A673 (cell line): ENCODE measurements around the gene RASL11A. TPM values are rescaled to one million over a fixed set of nuclear protein-coding genes. Genes with fewer than 3 reads are reported as not detected.

Source experiments
- BruUV-seq: library from RNA; stranded (reverse); fragments of 400-500 nt; replicated peaks from 2 replicates; lab custom pipeline; 2021; lab: Mats Ljungman, UMichigan
- CTCF ChIA-PET: fragments of 300-600 bp; sonication (Branson Sonifier 250); formaldehyde crosslinking; loops from one replicate; lab custom pipeline; 2022; ENCODE audit warnings: antibody characterized with exemption; lab: Charles Lee
- POLR2A ChIA-PET: fragments of 300-600 bp; sonication (Branson Sonifier 250); formaldehyde crosslinking; loops from one replicate; lab custom pipeline; 2022; ENCODE audit warnings: antibody characterized with exemption; ENCODE audit not compliant: low non-redundant PET; lab: Charles Lee
- DNase-seq: peaks from one replicate; pipeline ENCODE4 v3.0.0-alpha.2; 2015; ENCODE audit warnings: low spot score
- H3K27ac ChIP-seq: fragments of 200-600 bp; sonication (generic); 2 replicates; pipeline ENCODE4 v1.5.1; 2016; ENCODE audit warnings: mixed run types, low read depth, mild to moderate bottlenecking, mixed read lengths, antibody characterized with exemption, low read length; ENCODE audit not compliant: poor library complexity, severe bottlenecking
- H3K27me3 ChIP-seq: fragments of 200-600 bp; sonication (generic); replicated peaks from 2 replicates; pipeline ENCODE4 v1.6.1; 2017; ENCODE audit warnings: mixed run types, low read depth, mild to moderate bottlenecking, mixed read lengths, antibody characterized with exemption, low read length; ENCODE audit not compliant: insufficient read depth, poor library complexity
- H3K36me3 ChIP-seq: fragments of 200-600 bp; sonication (generic); 2 replicates; pipeline ENCODE4 v1.6.1; 2016; ENCODE audit warnings: mixed run types, mild to moderate bottlenecking, mixed read lengths, antibody characterized with exemption, low read length; ENCODE audit not compliant: insufficient read depth, poor library complexity, severe bottlenecking
- H3K4me1 ChIP-seq: fragments of 200-600 bp; sonication (generic); 2 replicates; pipeline ENCODE4 v1.6.1; 2017; ENCODE audit warnings: mixed run types, mild to moderate bottlenecking, mixed read lengths, antibody characterized with exemption, low read length; ENCODE audit not compliant: insufficient read depth, poor library complexity, severe bottlenecking
- H3K4me3 ChIP-seq: fragments of 200-600 bp; sonication (generic); 2 replicates; pipeline ENCODE4 v1.5.1; 2016; ENCODE audit warnings: low read depth, mixed run types, mild to moderate bottlenecking, mixed read lengths, low read length; ENCODE audit not compliant: poor library complexity, severe bottlenecking
- H3K9me3 ChIP-seq: fragments of 200-600 bp; sonication (generic); 2 replicates; pipeline ENCODE4 v1.6.1; 2016; ENCODE audit warnings: mixed run types, low read depth, mild to moderate bottlenecking, mixed read lengths, antibody characterized with exemption, low read length; ENCODE audit not compliant: poor library complexity, severe bottlenecking
- CTCF ChIP-seq: fragments of 300-800, 200-600 bp; sonication (generic); conservative IDR thresholded peaks from 2 replicates; pipeline ENCODE4 v1.5.1; 2017; ENCODE audit warnings: low read depth, mild to moderate bottlenecking, antibody characterized with exemption, low read length, moderate library complexity, mixed read lengths
- EZH2 ChIP-seq: fragments of 200-600 bp; sonication (generic); IDR thresholded peaks from 2 replicates; pipeline ENCODE4 v1.6.1; 2017; ENCODE audit warnings: borderline replicate concordance, low read depth, mild to moderate bottlenecking, mixed read lengths, antibody characterized with exemption, low read length; ENCODE audit not compliant: poor library complexity, severe bottlenecking
- intact Hi-C: fragments of 100-400 bp; cut with micrococcal nuclease; formaldehyde crosslinking; loops from one replicate; pipeline ENCODE4 v1.10.0; 2022; ENCODE audit not compliant: unreplicated experiment
- total RNA-seq: library from RNA; stranded (reverse); gene quantifications from 2 replicates; pipeline ENCODE4 v1.2.3, GENCODE V29; 2021

The RASL11A gene
- total RNA-seq, 1 experiment from 2014 or later = 1.1 TPM

- ChIA-PET CTCF (no interaction called here), POLR2A (no interaction called here)
- H3K4me1 ChIP-seq = no peaks in the 10 kb centered on the region
- no peaks in the 10 kb centered on the region for H3K9me3 ChIP-seq
- TF ChIP-seq EZH2 (no peak), CTCF (no peak)
- H3K27ac ChIP-seq = no peak overlapping the region
- H3K27me3 ChIP-seq = no peaks in the 10 kb centered on the region
- intact Hi-C loops = no loop called here
- no peak overlapping the region for H3K4me3 ChIP-seq
- DNase-seq = no peak
- H3K36me3 ChIP-seq = peaks cover 62% of the 10 kb centered on the region
- BruUV-seq = no TSS peak
These were observed 13.4 kb upstream of the RASL11A start for GRCh38 chr13:27257233-27257568.

- BruUV-seq = no TSS peak
- Histone ChIP-seq H3K27me3 (no peaks in the 10 kb centered on the region), H3K4me3 (no peak overlapping the region), H3K36me3 (peaks cover 62% of the 10 kb centered on the region), H3K9me3 (no peaks in the 10 kb centered on the region), H3K27ac (peak overlapping the region; percentile 16), H3K4me1 (no peaks in the 10 kb centered on the region)
- ChIA-PET CTCF (no interaction called here), POLR2A (no interaction called here)
- TF ChIP-seq EZH2 = no peak
- no peak for TF ChIP-seq CTCF
- intact Hi-C loops = no loop called here
- no peak for DNase-seq
These were observed 12.9 kb upstream of the RASL11A start for GRCh38 chr13:27257648-27258253.

GRCh38 chr13:27258637-27259386, 11.8 kb upstream of the RASL11A start:
- ChIA-PET POLR2A (no interaction called here), CTCF (no interaction called here)
- no peak for TF ChIP-seq CTCF
- no peak for TF ChIP-seq EZH2
- H3K9me3 ChIP-seq = no peaks in the 10 kb centered on the region
- peak overlapping the region; percentile 16 for H3K27ac ChIP-seq
- H3K4me3 ChIP-seq = no peak overlapping the region
- no peaks in the 10 kb centered on the region for H3K4me1 ChIP-seq
- intact Hi-C loops = no loop called here
- H3K36me3 ChIP-seq = peaks cover 55% of the 10 kb centered on the region
- no peak for DNase-seq
- H3K27me3 ChIP-seq = no peaks in the 10 kb centered on the region
- BruUV-seq = no TSS peak
